Ishikawa (cell line): ENCODE results near the gene ZDHHC13.

Experiments used
- CEBPB ChIP-seq: IDR thresholded peaks from 2 replicates; pipeline ENCODE4 v1.6.1; 2012
- EP300 ChIP-seq: IDR thresholded peaks from 2 replicates; pipeline ENCODE4 v1.6.1; 2012; ENCODE audit warnings: borderline replicate concordance
- FOXM1 ChIP-seq: IDR thresholded peaks from 2 replicates; pipeline ENCODE4 v1.6.1; 2012; ENCODE audit warnings: low read depth, borderline replicate concordance
- RAD21 ChIP-seq: IDR thresholded peaks from 2 replicates; pipeline ENCODE4 v1.6.1; 2012; ENCODE audit warnings: low read depth
- REST ChIP-seq: IDR thresholded peaks from 2 replicates; pipeline ENCODE4 v1.6.1; 2012; ENCODE audit warnings: low read depth, mild to moderate bottlenecking
- TAF1 ChIP-seq: IDR thresholded peaks from 2 replicates; pipeline ENCODE4 v1.6.1; 2012; ENCODE audit warnings: low read depth, mild to moderate bottlenecking
- YY1 ChIP-seq: IDR thresholded peaks from 2 replicates; pipeline ENCODE4 v1.6.1; 2012; ENCODE audit warnings: low read depth
- TF ChIP-seq, protein P1 (sequence below): IDR thresholded peaks from 2 replicates; pipeline ENCODE4 v1.6.1; 2012

- TF ChIP-seq CEBPB, result no peak
- no peak for TF ChIP-seq REST
- TF ChIP-seq, protein P1, sequence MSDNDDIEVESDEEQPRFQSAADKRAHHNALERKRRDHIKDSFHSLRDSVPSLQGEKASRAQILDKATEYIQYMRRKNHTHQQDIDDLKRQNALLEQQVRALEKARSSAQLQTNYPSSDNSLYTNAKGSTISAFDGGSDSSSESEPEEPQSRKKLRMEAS, result no peak
- TF ChIP-seq TAF1, result no peak
- TF ChIP-seq EP300, result no peak
- TF ChIP-seq YY1, result no peak
- peak; percentile 66 for TF ChIP-seq RAD21
- TF ChIP-seq FOXM1, result no peak
These were observed 40.0 kb upstream of the ZDHHC13 start for GRCh38 chr11:19076744-19077589.
